ENCODE data around the gene UBQLN3. TPM values are rescaled to one million over a fixed set of nuclear protein-coding genes. Genes with fewer than 3 reads are reported as not detected.

UBQLN3 gene
- total RNA-seq, 1 experiment from 2014 or later = not detected

GRCh38 chr11:5476186-5476819 lies 33.5 kb downstream of the UBQLN3 start:
- Histone ChIP-seq H3K9me3 (ENCODE audit: control insufficient read depth, insufficient read depth, low read depth, low read length) (no peaks in the 10 kb centered on the region), H3K36me3 (ENCODE audit: control insufficient read depth, insufficient read depth, low read length) (no peaks in the 10 kb centered on the region), H3K4me1 (ENCODE audit: control insufficient read depth, insufficient read depth, low read length) (no peaks in the 10 kb centered on the region), H3K27me3 (ENCODE audit: control insufficient read depth, insufficient read depth, low read length) (peaks cover 13% of the 10 kb centered on the region), H3K4me3 (ENCODE audit: low read depth in 2 of 2, low read length in 2 of 2) (no peak overlapping the region), H3K27ac (ENCODE audit: low read length) (no peak overlapping the region)
- BruUV-seq (replicated peaks) = no TSS peak
- in situ Hi-C loops (cut with HindIII; ENCODE audit: low pct_unique_long_range_greater_than_20kb, low sequenced_read_pairs) (no loop called here), intact Hi-C loops (cut with micrococcal nuclease; ENCODE audit: unreplicated experiment) (loop anchor here (2.0 to 5.0 kb wide), 3 partner anchors 76 to 332 kb away; partner anchors contain the start of gene OR52N2)
- POLR2A ChIA-PET = no interaction called here
- CTCF ChIA-PET = no interaction called here
- ATAC-seq = peak; percentile 88
- no peak for TF ChIP-seq TCF7L2 (IDR thresholded peaks at IDR 0.05; ENCODE audit: low read depth, low read length)
- peak; percentile 89 for TF ChIP-seq CTCF (IDR thresholded peaks at IDR 0.05)
- peak; percentile 39 for DNase-seq (ENCODE audit: low read depth, low spot score)

- no peak for ATAC-seq
- no peaks in the 10 kb centered on the region for H3K36me3 ChIP-seq (ENCODE audit: control insufficient read depth, insufficient read depth, low read length)
- H3K27ac ChIP-seq (ENCODE audit: low read length) = no peak overlapping the region
- CTCF ChIA-PET = no interaction called here
- no peak for DNase-seq (ENCODE audit: low read depth, low spot score)
- no peaks in the 10 kb centered on the region for H3K4me1 ChIP-seq (ENCODE audit: control insufficient read depth, insufficient read depth, low read length)
- H3K27me3 ChIP-seq (ENCODE audit: control insufficient read depth, insufficient read depth, low read length) = peaks cover 13% of the 10 kb centered on the region
- no peak for TF ChIP-seq SIN3A (IDR thresholded peaks at IDR 0.05; ENCODE audit: borderline replicate concordance, insufficient read depth, low read depth, low read length)
- no peaks in the 10 kb centered on the region for H3K9me3 ChIP-seq (ENCODE audit: control insufficient read depth, insufficient read depth, low read depth, low read length)
- H3K4me3 ChIP-seq (ENCODE audit: low read depth in 2 of 2, low read length in 2 of 2) = no peak overlapping the region
- POLR2A ChIA-PET = no interaction called here
- intact Hi-C loops (cut with micrococcal nuclease; ENCODE audit: unreplicated experiment) = no loop called here
- in situ Hi-C loops (cut with HindIII; ENCODE audit: low pct_unique_long_range_greater_than_20kb, low sequenced_read_pairs) = no loop called here
- BruUV-seq (replicated peaks) = no TSS peak
These were observed 35.8 kb downstream of the UBQLN3 start for GRCh38 chr11:5473921-5474320.

GRCh38 chr11:5467527-5467926 lies 42.2 kb downstream of the UBQLN3 start:
- intact Hi-C loops (cut with micrococcal nuclease; ENCODE audit: unreplicated experiment) = no loop called here
- no peak overlapping the region for H3K4me3 ChIP-seq (ENCODE audit: low read depth in 2 of 2, low read length in 2 of 2)
- H3K27ac ChIP-seq (ENCODE audit: low read length) = no peak overlapping the region
- H3K27me3 ChIP-seq (ENCODE audit: control insufficient read depth, insufficient read depth, low read length) = peaks cover 5% of the 10 kb centered on the region
- ATAC-seq (no peak), DNase-seq (ENCODE audit: low read depth, low spot score) (no peak)
- BruUV-seq (replicated peaks) = no TSS peak
- no peaks in the 10 kb centered on the region for H3K4me1 ChIP-seq (ENCODE audit: control insufficient read depth, insufficient read depth, low read length)
- CTCF ChIA-PET = no interaction called here
- H3K36me3 ChIP-seq (ENCODE audit: control insufficient read depth, insufficient read depth, low read length) = no peaks in the 10 kb centered on the region
- in situ Hi-C loops (cut with HindIII; ENCODE audit: low pct_unique_long_range_greater_than_20kb, low sequenced_read_pairs) = no loop called here
- no peaks in the 10 kb centered on the region for H3K9me3 ChIP-seq (ENCODE audit: control insufficient read depth, insufficient read depth, low read depth, low read length)
- no peak for TF ChIP-seq POLR2AphosphoS5 (IDR thresholded peaks at IDR 0.05; ENCODE audit: low read depth, low read length)
- no peak for TF ChIP-seq CTCF (IDR thresholded peaks at IDR 0.05)
- TF ChIP-seq REST (IDR thresholded peaks at IDR 0.05; ENCODE audit: insufficient read depth in 1 of 2, low read depth in 2 of 2, low read length in 1 of 2) = no peak
- POLR2A ChIA-PET = no interaction called here

Measured in Panc1 (cell line).